Measurements from ENCODE around the gene CA5B.
"Not testable (repeated sequence)": the region's sequence is repeated elsewhere in the genome, so short reads cannot be mapped to it uniquely, and the experiment has no call there.

Gene CA5B

DNA sequence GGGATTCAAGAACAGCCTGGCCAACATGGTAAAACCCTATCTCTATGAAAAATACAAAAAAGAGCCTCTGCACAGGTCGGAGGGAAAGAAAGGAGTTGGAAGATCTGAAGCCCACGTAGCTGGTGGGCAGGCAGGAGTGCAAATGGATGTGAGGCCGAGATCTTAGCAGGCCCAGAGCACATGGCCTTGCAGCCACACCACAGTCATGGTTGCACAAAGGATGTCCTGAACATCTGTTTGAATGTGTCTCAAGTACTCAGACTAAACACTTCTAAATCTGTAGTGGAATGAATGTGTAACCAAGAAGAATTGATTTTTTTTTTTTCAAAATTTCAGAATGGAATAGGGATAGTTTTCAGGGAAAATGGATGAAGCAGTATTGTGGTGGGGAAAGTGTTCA lies 10.8 kb downstream of the CA5B start:
- DNase-seq: peak in 1 of 2 experiments; percentile 21

DNA sequence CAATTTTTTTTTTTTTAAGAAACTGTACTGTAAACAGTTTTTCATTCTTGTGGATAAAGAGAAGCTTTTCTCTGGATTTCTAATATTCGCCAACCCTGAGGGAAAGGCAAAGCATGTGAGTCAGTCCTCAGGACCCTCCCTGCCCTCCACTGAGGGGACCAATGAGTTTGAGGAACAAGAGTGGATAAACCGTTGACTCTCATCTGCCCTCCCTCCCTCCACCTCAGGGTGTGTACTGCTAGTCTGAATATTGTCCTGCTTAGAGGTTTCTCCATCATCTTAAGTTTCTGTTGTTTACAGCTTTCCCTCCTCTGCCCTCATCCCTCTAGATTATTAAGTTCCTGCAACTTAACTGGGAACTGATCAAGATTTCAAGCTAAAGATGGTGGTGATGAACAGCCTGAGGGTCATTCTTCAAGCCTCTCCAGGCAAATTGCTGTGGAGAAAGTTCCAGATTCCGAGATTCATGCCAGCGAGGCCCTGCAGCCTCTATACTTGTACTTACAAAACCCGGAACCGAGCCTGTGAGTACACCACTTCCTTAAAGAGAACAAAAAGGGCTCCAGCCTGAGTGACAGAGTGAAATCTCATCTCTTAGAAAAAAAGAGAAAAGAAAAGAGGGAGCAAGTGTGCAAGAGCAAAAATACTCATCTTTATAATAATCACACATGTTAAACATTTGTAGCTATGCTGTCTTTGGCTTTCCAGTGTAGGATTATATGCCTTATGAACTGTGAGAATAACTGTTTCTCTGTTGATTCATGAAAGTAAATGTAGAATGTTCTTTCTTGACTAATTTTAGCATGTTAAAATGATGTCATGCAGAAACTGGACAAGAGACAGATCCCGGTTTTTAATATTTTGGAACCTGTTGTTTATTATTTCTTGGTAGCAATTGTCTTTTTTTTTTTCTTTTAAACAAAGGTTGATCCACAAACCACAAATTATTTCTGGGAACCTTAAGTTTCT lies 11.9 kb downstream of the CA5B start:
- DNase-seq: no peak

DNA sequence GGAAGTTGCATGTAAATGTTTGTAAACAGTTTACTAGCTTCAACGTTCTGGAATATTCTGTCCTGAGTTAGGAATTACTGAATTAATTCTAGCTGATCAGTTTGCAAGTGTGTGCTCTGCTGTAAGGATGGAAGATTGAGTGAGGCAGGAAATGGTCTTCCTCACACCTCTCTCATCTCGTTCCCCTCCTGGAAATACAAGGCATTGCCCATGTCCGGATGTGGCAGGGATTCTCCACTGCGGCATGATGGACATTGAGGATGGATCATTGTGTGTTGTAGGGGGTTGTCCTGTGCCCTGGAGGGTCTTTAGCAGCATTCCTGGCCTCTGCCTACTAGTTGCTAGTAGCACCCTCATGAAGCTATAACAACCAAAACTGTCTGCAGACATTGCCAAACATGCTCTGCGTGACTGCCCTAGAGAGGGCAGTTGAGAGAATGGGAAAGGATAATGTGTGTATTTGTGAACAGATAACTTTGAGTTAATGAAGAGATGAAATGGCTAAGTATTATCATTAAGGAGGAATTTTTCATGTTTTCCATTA lies 12.6 kb downstream of the CA5B start:
- DNase-seq: no peak

DNA sequence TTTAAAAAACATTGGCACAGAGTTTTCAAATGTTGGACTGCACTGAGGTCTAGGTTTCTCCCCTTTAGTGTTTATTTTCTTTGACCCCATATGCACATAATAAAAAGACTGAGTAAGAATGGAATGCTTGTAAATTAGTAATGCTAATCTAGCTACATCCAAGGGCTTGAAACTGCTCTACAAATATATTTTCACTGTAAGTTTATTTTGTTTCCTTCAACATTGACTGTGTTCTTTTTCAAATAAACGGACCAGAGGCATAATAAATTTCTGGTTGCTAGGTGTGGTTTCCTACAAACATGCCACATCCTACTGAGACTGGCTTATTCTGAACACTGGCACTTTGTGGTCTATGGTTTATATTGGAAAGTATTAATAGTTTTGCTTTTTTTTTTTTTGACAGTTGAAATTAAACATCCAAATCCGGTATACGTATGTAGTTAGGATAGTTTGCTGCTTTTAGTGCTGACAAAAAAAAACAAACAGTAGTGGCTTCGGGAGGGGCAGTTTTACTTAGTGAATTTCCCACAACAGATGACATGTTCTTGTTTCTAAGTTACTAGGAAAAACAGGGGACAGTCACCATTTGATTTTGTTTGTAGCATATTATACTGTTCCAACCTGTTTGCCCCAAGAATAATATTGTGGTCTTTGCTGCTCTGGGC lies 13.2 kb downstream of the CA5B start:
- DNase-seq: no peak

DNA sequence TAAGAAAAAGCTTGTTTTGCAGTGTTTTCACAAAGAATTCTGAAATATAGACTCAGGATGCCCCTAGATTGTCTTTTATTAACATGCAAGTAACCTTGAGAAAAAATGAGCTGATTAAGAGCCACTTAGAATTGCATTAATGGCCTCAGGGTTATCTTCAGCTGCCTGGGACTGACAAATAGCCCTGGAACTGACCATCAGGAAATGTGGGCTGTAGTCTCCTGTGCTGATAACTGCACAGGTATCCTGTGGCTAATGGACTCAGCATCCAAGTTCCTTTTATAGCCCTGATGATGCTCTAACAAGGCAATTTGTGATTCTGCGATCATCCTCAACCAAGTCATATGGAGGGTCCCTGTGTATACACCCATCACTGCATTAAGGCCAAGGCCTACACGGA lies 17.0 kb downstream of the CA5B start:
- no peak for DNase-seq

DNA sequence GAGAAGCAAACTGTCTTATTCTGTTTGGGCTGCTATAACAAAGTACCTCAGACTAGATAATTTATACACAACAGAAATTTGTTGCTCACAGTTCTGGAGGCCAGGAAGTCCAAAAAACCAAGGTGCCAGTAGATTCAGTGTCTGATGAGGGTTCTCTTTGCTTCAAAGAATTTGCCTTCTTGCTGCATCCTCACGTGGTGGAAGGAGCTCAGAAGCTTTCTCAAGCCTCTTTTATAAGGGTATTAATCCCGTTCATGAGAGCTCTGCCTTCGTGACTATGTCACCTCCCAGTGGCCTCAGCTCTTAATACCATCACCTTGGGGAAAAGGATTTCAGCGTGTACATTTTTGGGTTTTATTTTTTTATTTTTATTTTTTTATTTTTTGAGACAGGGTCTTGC lies 20.1 kb downstream of the CA5B start:
- DNase-seq: no peak

DNA sequence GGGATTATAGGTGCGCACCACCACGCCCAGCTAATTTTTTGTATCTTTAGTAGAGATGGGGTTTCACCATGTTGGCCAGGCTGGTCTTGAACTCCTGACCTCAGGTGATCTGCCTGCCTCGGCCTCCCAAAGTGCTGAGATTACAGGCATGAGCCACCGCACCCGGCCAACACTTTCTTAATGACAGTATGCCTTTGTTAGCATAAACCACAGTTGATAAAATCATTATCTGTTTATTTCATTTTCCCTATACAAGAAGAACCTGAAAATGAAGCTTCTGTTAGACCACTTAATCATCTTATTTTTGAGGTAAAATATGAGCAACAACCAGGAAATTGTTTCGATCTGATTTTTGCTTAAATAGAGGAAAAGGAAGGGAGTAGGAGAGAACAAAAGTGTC lies 21.8 kb downstream of the CA5B start:
- not testable (repeated sequence) for DNase-seq

DNA sequence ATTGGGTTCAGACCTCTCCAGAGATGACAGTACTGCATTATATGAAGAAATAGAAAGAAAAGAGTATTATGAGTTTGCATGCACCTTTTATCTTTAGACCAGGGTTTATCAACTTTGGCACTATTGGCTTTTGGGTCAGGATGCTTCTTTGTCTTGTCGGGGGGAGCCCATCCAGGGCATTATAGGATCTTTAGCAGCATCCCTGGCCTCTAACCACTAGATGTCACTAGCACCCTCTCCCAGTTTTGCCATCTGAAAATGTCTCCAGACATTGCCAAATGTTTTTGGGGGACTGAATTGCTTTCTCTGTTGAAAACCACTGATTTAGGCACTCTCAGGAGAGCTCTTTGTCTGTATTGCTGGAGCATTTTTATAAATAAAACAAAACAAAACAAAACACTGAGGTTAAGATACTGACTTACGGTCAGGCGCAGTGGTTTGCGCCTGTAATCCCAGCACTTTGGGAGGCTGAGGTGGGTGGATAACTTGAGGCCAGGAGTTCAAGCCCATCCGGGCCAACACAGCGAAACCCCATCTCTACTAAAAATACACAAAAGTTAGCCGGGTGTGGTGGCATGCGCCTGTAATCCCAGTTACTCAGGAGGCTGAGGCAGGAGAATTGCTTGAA lies 23.6 kb downstream of the CA5B start:
- peak in 1 of 2 experiments; percentile 48 for DNase-seq

DNA sequence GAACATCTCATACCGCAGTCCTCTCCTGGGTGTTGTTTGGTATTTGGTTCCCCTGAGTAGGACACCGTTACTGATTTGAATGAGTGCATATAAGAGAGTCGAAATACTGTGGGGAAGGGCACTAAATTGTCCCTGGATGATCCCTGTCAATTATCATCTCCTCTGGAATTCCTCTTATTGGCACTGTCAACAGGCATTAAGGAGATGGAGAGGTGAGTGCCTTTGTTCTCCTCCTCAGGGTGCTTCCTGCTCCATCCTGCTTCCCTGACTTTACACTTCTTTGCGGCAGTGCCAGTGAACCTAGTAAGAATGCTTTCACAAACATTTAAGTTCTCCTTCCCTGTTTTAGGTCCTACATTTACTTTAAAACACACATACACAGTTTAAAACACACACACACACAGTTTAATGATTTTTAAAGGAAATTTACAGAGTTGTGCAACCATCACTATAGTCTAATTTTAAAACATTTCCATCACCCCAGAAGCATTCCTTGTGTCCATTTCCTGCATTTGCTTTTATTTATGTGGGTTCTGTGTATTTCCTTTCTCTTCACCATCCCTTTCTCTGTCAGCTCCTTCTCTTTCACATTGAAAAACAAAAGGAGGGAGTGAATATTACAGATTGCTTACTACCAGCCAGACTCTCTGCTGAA lies 31.4 kb downstream of the CA5B start:
- DNase-seq: no peak

DNA sequence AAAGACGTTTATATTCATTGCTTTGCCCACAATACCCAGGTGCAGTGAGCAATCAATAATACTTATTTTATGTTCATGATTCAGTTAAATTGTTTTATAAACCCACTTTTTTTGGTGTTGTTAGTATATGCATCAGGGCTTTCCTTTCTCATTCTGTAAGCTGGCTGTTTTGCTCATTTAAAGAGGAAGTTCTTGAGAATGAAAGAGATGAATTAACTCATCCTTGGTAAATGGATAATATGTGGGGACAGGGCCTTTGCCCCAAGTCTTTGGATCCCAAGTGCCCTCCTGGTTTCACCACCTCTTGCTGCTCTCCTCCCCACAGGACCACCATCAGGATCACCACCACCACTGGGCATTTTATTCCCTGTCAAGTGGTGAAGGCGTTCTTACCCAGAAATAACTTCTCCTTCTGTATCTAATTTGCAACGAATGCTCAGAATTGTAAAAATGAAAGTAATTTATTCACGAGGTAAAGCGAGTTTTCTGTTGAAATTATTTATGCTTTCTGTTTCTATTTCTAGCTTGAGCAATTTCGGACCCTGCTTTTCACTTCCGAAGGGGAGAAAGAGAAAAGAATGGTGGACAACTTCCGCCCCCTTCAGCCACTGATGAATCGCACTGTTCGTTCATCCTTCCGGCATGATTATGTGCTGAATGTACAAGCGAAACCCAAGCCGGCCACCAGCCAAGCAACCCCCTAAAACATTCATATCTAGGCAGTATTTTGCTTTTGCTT lies 44.1 kb downstream of the CA5B start:
- DNase-seq: no peak

DNA sequence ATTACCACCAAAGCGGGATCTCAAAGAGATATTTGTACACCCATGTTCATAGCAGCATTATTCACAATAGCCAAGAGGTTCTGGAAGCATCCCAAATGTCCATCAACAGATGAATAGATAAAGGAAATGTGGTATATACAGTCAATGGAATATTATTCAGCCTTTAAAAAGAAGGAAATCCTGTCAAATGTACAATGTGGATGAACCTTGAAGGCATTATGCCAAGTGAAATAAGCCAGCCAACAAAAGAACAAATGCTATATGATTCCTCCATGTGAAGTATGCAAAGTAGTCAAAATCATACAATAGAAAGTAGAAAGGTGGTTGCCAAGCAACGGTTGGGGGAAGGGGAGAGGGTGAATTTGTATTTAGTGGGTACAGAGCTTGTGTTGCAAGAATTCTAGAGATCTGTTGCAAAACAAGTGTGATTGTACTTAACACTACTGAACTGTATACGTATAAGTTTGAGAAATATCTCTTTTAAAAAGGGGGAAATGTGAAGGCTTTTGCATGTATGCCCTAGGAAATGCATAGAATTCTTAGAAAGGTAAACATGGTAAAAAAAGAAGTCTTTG lies 47.2 kb downstream of the CA5B start:
- no peak for DNase-seq

DNA sequence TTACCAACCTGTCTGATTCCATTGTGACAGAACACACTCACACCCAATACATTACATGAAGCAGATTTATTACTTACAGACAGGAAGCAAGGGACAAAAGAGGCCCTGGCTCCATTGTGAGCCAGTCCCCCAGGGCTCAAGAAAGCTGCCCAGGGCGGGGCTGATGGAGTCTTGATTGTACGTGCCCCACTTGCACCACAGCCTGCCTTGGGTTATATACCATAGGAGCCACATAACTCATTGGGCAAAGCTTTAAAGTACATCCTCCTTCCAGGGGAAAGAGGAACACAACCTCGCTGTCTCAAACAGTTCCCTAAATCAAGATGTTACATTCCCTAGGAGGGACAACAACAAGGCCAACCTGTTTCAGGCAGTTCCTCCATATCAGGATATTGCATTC lies 48.8 kb downstream of the CA5B start:
- DNase-seq: no peak

DNA sequence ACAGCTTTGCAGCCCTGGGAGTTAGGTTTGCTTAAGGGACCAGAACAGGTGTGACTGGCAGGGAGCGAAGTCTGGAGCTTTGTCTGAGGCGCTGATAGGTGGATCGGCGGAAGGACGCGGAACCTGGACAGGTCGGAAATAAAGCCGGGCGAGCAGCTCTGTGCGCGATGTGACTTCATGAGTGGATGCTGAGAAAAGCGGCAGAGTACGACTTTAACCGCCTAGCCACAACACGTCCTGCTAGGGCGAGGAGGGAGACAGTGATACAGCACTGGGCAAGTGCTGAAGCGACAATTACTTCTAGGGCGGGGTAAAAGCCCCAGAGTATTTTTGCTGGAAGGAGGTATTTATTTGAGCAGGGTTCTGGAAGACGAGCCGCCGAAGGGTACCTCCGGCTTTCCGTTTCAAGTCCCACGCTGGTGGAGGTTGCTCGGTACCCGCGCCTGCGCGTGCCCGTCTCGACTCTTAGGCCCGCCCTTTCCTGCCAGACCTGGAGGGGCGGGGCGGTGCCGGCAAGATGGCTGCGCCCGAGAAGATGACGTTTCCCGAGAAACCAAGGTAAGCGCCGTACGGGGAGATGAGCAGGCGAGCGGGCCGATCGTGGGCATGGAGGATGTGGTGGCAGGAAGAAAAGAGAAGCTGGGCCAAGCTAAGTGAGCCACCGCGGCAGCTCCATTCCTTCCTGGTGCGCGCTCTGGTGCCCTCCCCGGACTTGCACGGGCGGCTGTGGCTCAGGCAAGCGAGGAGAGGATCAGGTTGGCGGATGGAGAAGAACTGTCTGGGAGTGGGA lies 52.1 kb downstream of the CA5B start, which contains the start of gene ZRSR2:
Gene ZRSR2, plus strand, starts transcription at position 506 of the 790 bp plus-strand sequence. Its CDS starts 12 bp downstream, at position 518.
- peak; percentile 52 to 81 for DNase-seq

DNA sequence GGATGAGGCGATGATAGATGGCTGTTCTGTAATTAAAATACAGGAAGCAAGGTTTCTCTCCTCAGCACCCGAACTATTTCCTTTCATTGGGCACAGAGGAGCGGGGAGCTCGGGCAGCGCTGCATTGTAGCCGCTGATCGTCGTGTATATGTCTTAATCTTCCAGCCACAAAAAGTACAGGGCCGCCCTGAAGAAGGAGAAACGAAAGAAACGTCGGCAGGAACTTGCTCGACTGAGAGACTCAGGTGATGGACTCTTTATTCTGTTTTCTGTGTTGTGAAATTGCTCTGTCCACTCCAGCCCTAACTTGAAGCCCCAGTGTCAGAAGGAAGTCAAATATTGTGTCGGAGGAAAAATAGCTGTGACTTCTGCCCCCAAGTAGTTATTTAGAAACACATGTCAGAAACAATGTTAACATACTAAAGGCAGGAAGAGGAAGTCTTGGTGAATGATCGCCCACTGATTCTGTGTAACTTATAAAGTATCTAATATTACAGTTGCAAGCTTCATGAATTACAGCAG lies 52.8 kb downstream of the CA5B start:
- no peak for DNase-seq

DNA sequence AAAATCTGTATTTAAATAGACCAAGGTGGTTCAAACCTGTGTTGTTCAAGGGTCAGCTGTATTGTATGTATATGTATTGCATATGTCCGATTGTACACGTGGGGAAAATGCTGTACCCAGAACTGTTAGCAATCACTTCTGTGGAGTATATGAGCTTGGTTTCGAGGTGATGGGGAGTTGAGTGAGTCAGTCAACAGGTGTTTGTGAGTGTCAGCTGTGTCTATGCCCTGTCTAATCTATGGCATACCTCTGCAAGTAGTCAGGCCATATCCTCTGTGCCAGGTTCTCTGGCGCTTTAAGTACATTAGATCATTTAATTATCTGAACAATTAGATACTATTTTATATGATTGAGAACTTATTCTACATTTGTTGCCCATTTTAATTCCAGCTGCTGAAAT lies 59.6 kb downstream of the CA5B start:
- no peak for DNase-seq

DNA sequence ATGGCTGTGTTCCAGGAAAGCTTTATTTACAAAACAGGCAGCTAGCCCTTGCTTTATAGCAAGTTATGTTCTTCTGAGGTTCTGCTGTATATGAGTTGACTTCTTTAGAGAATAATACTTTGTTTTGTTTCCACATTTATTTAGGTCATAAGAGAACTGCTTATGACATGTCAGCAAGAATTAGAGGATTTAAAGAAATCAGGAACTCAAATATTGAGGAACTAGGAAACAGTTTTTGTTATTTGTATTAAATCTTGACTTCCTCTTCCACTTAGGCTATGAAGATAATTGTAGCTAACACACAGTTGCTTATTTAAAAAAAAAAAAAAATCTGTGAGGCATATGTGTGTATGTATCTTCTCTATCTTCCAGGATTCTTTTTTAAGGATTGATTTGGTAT lies 66.5 kb downstream of the CA5B start:
- no peak for DNase-seq

DNA sequence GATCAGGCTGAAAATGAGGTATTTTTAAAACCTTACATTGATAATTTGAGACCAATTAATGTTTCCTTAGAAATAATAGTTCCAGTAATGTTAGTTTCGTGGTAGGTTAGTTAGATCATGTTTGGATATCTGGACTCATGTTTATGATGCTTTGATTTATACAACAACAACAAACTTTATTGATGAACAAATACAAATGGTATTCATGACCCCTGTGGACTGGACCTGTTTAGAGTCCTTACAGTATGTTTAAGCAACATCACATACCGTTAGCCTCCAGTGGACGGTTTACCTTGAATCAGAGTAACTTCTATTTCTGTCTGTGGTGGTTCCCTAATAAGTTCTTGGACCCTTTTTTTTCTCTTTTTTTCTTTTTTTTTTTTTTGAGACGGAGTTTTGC lies 70.2 kb downstream of the CA5B start:
- DNase-seq: no peak

DNA sequence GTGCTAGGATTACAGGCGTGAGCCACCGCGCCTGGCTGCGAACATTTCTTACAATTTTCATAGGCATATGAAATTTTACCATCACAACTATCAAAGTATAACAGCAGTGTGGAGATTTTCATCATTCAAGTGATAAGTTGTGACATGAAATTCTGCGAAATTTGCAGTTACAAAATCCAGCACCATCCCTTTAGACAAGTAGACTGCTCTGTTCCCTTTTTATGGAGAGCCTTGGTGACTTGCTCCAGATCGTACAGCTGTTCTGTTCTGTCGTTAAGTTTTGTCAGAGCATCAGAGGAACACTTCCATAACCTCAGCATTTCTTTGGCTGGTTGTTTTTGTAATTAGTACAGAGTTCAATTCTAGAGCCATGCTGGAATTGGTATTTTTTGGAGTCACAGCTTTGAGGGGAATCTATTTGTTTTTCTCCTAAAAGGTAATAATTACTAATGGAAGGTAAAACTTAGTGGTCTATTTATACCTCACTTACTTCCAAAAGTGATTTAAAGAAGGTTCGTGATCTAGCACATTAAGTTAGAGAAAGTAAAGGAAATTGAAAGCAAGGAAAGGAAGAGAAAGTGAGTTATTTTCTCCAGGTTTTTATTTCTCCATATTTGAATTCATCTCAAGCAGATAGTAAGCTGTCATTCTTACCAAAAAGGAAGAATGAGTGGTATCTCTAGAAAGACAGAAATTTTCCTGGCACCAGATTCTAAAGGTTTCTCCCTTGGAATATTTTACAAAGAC lies 74.3 kb downstream of the CA5B start:
- DNase-seq: no peak

DNA sequence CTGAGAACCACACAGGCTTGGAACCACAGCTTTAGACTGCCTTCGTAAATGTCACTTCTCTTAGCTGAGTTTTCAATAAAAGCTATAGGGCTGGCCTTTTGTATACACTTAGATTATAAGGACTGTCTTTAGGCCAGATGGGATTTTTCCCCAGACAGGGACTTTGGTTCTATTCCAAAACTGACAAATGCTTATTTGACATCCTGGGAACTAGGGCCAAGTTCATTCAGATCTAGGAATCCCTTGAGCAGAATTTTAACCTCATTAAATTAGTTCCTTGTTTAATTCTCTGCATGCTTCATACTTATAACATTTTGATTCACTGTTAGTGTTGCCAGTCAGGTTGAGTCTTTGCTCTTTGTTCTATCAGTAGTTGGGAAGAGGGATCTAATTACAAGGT lies 75.3 kb downstream of the CA5B start:
- DNase-seq: no peak
